IPS-18a (cell line): ENCODE measurements around the gene NME3.

ENCODE experiments used
- H3K27ac ChIP-seq: one replicate; pipeline ENCODE4 v1.5.1; 2013; ENCODE audit warnings: low read length
- H3K27me3 ChIP-seq: one replicate; pipeline ENCODE4 v1.6.1; 2013; ENCODE audit warnings: mild to moderate bottlenecking, low read length; ENCODE audit not compliant: control insufficient read depth, insufficient read depth
- H3K36me3 ChIP-seq: one replicate; pipeline ENCODE4 v1.6.1; 2013; ENCODE audit warnings: low read depth, low read length; ENCODE audit not compliant: control insufficient read depth
- H3K4me1 ChIP-seq: one replicate; pipeline ENCODE4 v1.6.1; 2013; ENCODE audit warnings: low read depth, low read length; ENCODE audit not compliant: control insufficient read depth
- H3K4me3 ChIP-seq: one replicate; pipeline ENCODE4 v1.5.1; 2013; ENCODE audit warnings: low read length
- H3K9ac ChIP-seq: one replicate; pipeline ENCODE4 v1.6.1; 2013; ENCODE audit warnings: mild to moderate bottlenecking, low read length, moderate library complexity
- H3K9me3 ChIP-seq: one replicate; pipeline ENCODE4 v1.6.1; 2013; ENCODE audit warnings: low read depth, low read length; ENCODE audit not compliant: control insufficient read depth

The NME3 gene

GRCh38 chr16:1746693-1747195 is 24.6 kb downstream of the NME3 start:
- H3K4me3 ChIP-seq = no peak overlapping the region
- no peak overlapping the region for H3K27ac ChIP-seq
- peaks cover 7% of the 10 kb centered on the region for H3K36me3 ChIP-seq
- H3K9ac ChIP-seq = no peak overlapping the region
- no peaks in the 10 kb centered on the region for H3K27me3 ChIP-seq
- no peaks in the 10 kb centered on the region for H3K4me1 ChIP-seq
- no peaks in the 10 kb centered on the region for H3K9me3 ChIP-seq

GRCh38 chr16:1745900-1746692 is 25.2 kb downstream of the NME3 start:
- no peaks in the 10 kb centered on the region for H3K4me1 ChIP-seq
- H3K9ac ChIP-seq = no peak overlapping the region
- H3K4me3 ChIP-seq = no peak overlapping the region
- H3K36me3 ChIP-seq = peaks cover 7% of the 10 kb centered on the region
- H3K9me3 ChIP-seq = no peaks in the 10 kb centered on the region
- H3K27me3 ChIP-seq = no peaks in the 10 kb centered on the region
- H3K27ac ChIP-seq = no peak overlapping the region

- Histone ChIP-seq H3K4me1 (no peaks in the 10 kb centered on the region), H3K9ac (no peak overlapping the region), H3K4me3 (no peak overlapping the region), H3K27me3 (no peaks in the 10 kb centered on the region), H3K36me3 (peaks cover 7% of the 10 kb centered on the region), H3K9me3 (no peaks in the 10 kb centered on the region), H3K27ac (no peak overlapping the region)
Observed at GRCh38 chr16:1745181-1745899, 26.0 kb downstream of the NME3 start.

GRCh38 chr16:1744338-1744840 is 27.0 kb downstream of the NME3 start:
- Histone ChIP-seq H3K4me3 (no peak overlapping the region), H3K27ac (no peak overlapping the region), H3K9me3 (peaks cover 4% of the 10 kb centered on the region), H3K4me1 (no peaks in the 10 kb centered on the region), H3K27me3 (no peaks in the 10 kb centered on the region), H3K9ac (no peak overlapping the region), H3K36me3 (peaks cover 7% of the 10 kb centered on the region)

- H3K9ac ChIP-seq = no peak overlapping the region
- H3K27ac ChIP-seq = no peak overlapping the region
- H3K9me3 ChIP-seq = peaks cover 8% of the 10 kb centered on the region
- no peaks in the 10 kb centered on the region for H3K27me3 ChIP-seq
- H3K4me1 ChIP-seq = no peaks in the 10 kb centered on the region
- H3K4me3 ChIP-seq = no peak overlapping the region
- H3K36me3 ChIP-seq = peaks cover 4% of the 10 kb centered on the region
Observed at GRCh38 chr16:1743376-1744337, 27.7 kb downstream of the NME3 start.

GRCh38 chr16:1741553-1742165 is 29.7 kb downstream of the NME3 start:
- H3K27ac ChIP-seq = no peak overlapping the region
- no peak overlapping the region for H3K9ac ChIP-seq

GRCh38 chr16:1740781-1741490 is 30.4 kb downstream of the NME3 start:
- H3K27me3 ChIP-seq = no peaks in the 10 kb centered on the region
- no peak overlapping the region for H3K9ac ChIP-seq
- H3K4me3 ChIP-seq = no peak overlapping the region
- no peak overlapping the region for H3K27ac ChIP-seq
- peaks cover 25% of the 10 kb centered on the region for H3K9me3 ChIP-seq
- no peaks in the 10 kb centered on the region for H3K4me1 ChIP-seq
- no peaks in the 10 kb centered on the region for H3K36me3 ChIP-seq

More at GRCh38 chr16:1741553-1742165, 29.7 kb downstream of the NME3 start:
- H3K36me3 ChIP-seq = no peaks in the 10 kb centered on the region
- no peak overlapping the region for H3K4me3 ChIP-seq
- H3K9me3 ChIP-seq = peaks cover 22% of the 10 kb centered on the region
- H3K4me1 ChIP-seq = no peaks in the 10 kb centered on the region
- no peaks in the 10 kb centered on the region for H3K27me3 ChIP-seq

- no peaks in the 10 kb centered on the region for H3K27me3 ChIP-seq
- no peak overlapping the region for H3K9ac ChIP-seq
- H3K4me3 ChIP-seq = no peak overlapping the region
- H3K9me3 ChIP-seq = peaks cover 32% of the 10 kb centered on the region
- no peaks in the 10 kb centered on the region for H3K36me3 ChIP-seq
- no peaks in the 10 kb centered on the region for H3K4me1 ChIP-seq
- H3K27ac ChIP-seq = no peak overlapping the region
Observed at GRCh38 chr16:1740234-1740633, 31.1 kb downstream of the NME3 start.

- no peak overlapping the region for H3K4me3 ChIP-seq
- no peaks in the 10 kb centered on the region for H3K27me3 ChIP-seq
- no peak overlapping the region for H3K9ac ChIP-seq
- no peaks in the 10 kb centered on the region for H3K4me1 ChIP-seq
- H3K36me3 ChIP-seq = no peaks in the 10 kb centered on the region
- H3K9me3 ChIP-seq = peaks cover 32% of the 10 kb centered on the region
- no peak overlapping the region for H3K27ac ChIP-seq
Observed at GRCh38 chr16:1734816-1735215, 36.5 kb downstream of the NME3 start.

GRCh38 chr16:1734123-1734522 is 37.2 kb downstream of the NME3 start:
- Histone ChIP-seq H3K9ac (no peak overlapping the region), H3K27me3 (no peaks in the 10 kb centered on the region), H3K27ac (no peak overlapping the region), H3K4me1 (no peaks in the 10 kb centered on the region), H3K9me3 (peaks cover 26% of the 10 kb centered on the region), H3K4me3 (no peak overlapping the region), H3K36me3 (no peaks in the 10 kb centered on the region)
